ENCODE data around the gene NPIPA1.
"Not testable (repeated sequence)": the region's sequence is repeated elsewhere in the genome, so short reads cannot be mapped to it uniquely, and the experiment has no call there.

Gene NPIPA1

DNA sequence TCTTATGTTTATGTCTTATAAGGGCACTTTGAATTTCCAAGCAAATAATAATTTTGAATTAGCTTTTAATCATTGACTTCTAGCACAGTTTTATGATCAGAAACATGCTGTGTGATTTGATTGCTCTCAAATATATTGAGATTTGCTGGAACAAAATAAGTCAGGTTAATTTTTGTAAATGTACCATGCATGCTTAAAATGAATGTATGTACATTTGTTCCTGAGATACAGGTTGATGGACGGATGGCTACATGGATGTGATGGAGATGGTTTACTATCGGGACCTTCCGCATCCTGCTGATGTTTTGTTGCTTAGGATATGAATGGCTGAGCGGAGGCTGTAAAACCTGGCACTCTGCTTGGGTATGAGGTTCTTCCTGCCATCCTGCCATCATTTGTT, at the start of gene NPIPA1:
Gene NPIPA1 (plus strand): TSS at position 301 of the 400 bp plus-strand sequence. CDS start 0 bp downstream, at position 301.
- H3K36me3 ChIP-seq (ENCODE audit: insufficient read depth, low read length); H3K27me3 ChIP-seq (ENCODE audit: insufficient read depth, low read length); H3K79me2 ChIP-seq (ENCODE audit: control insufficient read depth, insufficient read depth, low read length, unreplicated experiment); H3K27ac ChIP-seq (ENCODE audit: low read depth, low read length); H2AFZ ChIP-seq (ENCODE audit: low read length, unreplicated experiment); H3K4me1 ChIP-seq (ENCODE audit: control insufficient read depth, insufficient read depth, low read length, unreplicated experiment); H3K4me3 ChIP-seq (ENCODE audit: low read depth, low read length): not testable (repeated sequence)

DNA sequence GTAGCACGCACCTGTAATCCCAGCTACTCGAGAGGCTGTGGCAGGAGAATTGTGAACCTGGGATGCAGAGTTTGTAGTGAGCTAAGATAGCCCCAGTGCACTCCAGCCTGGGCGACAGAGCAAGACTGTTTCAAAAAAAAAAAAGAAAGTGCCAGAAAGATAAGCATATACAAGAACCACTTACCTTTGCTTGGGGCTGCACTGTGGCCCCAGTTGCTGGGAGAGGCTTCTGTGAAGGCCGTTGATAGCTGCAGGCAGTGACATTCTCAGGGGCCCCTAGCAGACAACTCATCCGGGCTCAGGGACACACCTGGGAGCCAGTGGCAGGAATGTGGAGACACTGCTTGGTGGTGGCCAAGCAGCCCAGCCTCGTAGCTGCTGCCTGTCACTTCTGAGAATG, 45.1 kb upstream of the NPIPA1 start:
- not testable (repeated sequence) for H3K36me3 ChIP-seq (ENCODE audit: insufficient read depth, low read length); H3K4me3 ChIP-seq (ENCODE audit: low read depth, low read length); H3K27ac ChIP-seq (ENCODE audit: low read depth, low read length); H3K79me2 ChIP-seq (ENCODE audit: control insufficient read depth, insufficient read depth, low read length, unreplicated experiment); H3K27me3 ChIP-seq (ENCODE audit: insufficient read depth, low read length); H2AFZ ChIP-seq (ENCODE audit: low read length, unreplicated experiment); H3K4me1 ChIP-seq (ENCODE audit: control insufficient read depth, insufficient read depth, low read length, unreplicated experiment)

- not testable (repeated sequence) for H3K27me3 ChIP-seq (ENCODE audit: insufficient read depth, low read length); H3K79me2 ChIP-seq (ENCODE audit: control insufficient read depth, insufficient read depth, low read length, unreplicated experiment); H2AFZ ChIP-seq (ENCODE audit: low read length, unreplicated experiment); H3K4me1 ChIP-seq (ENCODE audit: control insufficient read depth, insufficient read depth, low read length, unreplicated experiment); H3K27ac ChIP-seq (ENCODE audit: low read depth, low read length); H3K36me3 ChIP-seq (ENCODE audit: insufficient read depth, low read length); H3K4me3 ChIP-seq (ENCODE audit: low read depth, low read length)
These were observed 41.9 kb upstream of the NPIPA1 start for GRCh38 chr16:14895382-14895781.

DNA sequence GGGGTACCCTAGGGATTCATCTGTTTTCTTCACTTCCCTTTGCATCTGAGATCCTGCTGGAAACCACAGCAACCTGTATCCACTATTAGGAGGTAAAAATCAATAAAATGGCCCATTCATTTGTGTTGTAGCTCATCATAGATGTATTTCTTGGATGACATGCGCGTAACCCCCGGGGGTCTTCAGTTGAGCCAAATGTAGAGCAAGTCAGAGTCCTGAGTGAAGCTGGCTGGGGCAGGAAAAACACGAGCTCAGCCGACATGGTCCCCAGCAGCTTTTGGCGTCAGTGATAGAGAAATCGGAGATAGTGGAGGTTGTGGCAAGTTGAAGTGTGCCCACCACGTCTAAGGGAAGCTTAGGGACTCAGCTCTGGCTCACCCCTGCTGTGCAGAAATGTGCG, 41.2 kb upstream of the NPIPA1 start:
- not testable (repeated sequence) for H3K4me3 ChIP-seq (ENCODE audit: low read depth, low read length); H3K27ac ChIP-seq (ENCODE audit: low read depth, low read length); H3K36me3 ChIP-seq (ENCODE audit: insufficient read depth, low read length); H3K4me1 ChIP-seq (ENCODE audit: control insufficient read depth, insufficient read depth, low read length, unreplicated experiment); H3K79me2 ChIP-seq (ENCODE audit: control insufficient read depth, insufficient read depth, low read length, unreplicated experiment); H2AFZ ChIP-seq (ENCODE audit: low read length, unreplicated experiment); H3K27me3 ChIP-seq (ENCODE audit: insufficient read depth, low read length)

DNA sequence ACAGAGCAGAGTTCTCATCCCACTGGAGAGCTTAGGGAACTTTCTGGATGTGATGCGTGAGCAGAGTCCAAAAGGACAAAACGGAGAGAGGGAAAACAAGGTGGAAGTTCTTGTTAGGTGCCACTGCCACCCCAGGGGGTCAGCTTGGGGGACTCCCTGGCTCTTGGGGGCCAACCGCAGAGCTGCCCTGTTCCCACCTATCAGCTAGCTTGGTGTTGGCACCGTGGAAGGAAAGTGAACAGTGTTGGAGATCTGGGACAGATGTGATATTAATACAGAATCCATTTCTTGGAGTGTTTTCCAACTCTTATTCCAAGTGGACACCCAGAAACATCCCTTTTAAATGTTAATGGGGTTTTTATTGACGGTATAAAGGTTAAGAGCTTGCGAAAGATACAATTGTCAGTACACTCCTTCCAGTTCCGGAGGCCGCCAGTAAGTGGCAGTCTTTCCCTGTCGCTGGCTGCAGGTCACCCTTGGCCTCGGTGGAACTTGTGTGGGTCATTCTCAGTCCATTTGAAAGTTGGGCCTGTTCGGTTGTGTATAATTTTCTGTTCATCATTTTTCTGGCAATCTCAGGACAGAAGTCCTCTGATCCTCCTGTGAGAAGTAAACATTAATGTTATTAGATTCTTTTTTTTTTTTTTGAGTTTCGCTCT, 40.1 kb upstream of the NPIPA1 start:
- H3K79me2 ChIP-seq (ENCODE audit: control insufficient read depth, insufficient read depth, low read length, unreplicated experiment); H2AFZ ChIP-seq (ENCODE audit: low read length, unreplicated experiment); H3K36me3 ChIP-seq (ENCODE audit: insufficient read depth, low read length); H3K27ac ChIP-seq (ENCODE audit: low read depth, low read length); H3K4me3 ChIP-seq (ENCODE audit: low read depth, low read length); H3K27me3 ChIP-seq (ENCODE audit: insufficient read depth, low read length); H3K4me1 ChIP-seq (ENCODE audit: control insufficient read depth, insufficient read depth, low read length, unreplicated experiment): not testable (repeated sequence)

DNA sequence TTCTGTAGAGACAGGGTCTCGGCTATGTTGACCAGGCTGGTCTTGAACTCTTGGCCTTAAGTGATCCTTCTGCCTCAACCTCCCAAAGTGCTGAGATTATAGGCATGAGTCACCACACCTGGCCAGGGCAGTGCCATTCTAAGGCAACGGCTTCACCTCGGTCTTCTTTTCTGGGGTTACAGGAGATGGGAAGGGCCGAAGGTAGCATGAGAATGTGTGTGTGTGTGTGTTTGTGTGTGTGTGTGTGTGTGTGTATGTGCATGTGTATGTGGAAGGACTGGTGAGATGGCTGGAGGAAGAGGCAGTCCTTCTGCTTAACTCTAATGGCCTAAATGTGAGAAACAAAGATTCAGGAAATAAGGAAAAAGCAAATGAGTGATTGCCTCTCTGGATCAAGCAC, 39.1 kb upstream of the NPIPA1 start:
- not testable (repeated sequence) for H2AFZ ChIP-seq (ENCODE audit: low read length, unreplicated experiment); H3K36me3 ChIP-seq (ENCODE audit: insufficient read depth, low read length); H3K4me3 ChIP-seq (ENCODE audit: low read depth, low read length); H3K27me3 ChIP-seq (ENCODE audit: insufficient read depth, low read length); H3K27ac ChIP-seq (ENCODE audit: low read depth, low read length); H3K4me1 ChIP-seq (ENCODE audit: control insufficient read depth, insufficient read depth, low read length, unreplicated experiment); H3K79me2 ChIP-seq (ENCODE audit: control insufficient read depth, insufficient read depth, low read length, unreplicated experiment)

GRCh38 chr16:14903191-14903957, 33.9 kb upstream of the NPIPA1 start:
- not testable (repeated sequence) for H3K4me3 ChIP-seq (ENCODE audit: low read depth, low read length); H3K27me3 ChIP-seq (ENCODE audit: insufficient read depth, low read length); H3K79me2 ChIP-seq (ENCODE audit: control insufficient read depth, insufficient read depth, low read length, unreplicated experiment); H3K4me1 ChIP-seq (ENCODE audit: control insufficient read depth, insufficient read depth, low read length, unreplicated experiment); H3K36me3 ChIP-seq (ENCODE audit: insufficient read depth, low read length); H3K27ac ChIP-seq (ENCODE audit: low read depth, low read length); H2AFZ ChIP-seq (ENCODE audit: low read length, unreplicated experiment)

DNA sequence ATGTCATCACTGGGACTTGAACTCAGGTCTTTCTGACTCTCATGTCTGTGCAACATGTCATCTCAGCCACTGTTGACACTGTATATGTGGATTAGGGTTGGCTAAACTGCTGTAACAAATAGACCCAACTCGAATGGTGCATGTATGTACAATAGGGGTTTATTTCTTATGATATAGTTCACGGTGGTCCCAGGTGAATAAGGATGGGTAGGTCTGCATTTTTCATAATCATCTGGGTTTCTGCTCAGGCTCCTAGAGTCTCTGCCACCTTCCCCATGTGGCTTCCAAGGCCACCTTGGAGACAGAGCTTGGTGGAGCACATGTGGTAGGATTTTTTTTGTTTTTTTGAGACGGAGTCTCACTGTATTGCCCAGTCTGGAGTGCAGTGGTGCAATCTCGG, 27.5 kb upstream of the NPIPA1 start:
- not testable (repeated sequence) for H2AFZ ChIP-seq (ENCODE audit: low read length, unreplicated experiment); H3K27me3 ChIP-seq (ENCODE audit: insufficient read depth, low read length); H3K79me2 ChIP-seq (ENCODE audit: control insufficient read depth, insufficient read depth, low read length, unreplicated experiment); H3K36me3 ChIP-seq (ENCODE audit: insufficient read depth, low read length); H3K4me3 ChIP-seq (ENCODE audit: low read depth, low read length); H3K27ac ChIP-seq (ENCODE audit: low read depth, low read length); H3K4me1 ChIP-seq (ENCODE audit: control insufficient read depth, insufficient read depth, low read length, unreplicated experiment)

DNA sequence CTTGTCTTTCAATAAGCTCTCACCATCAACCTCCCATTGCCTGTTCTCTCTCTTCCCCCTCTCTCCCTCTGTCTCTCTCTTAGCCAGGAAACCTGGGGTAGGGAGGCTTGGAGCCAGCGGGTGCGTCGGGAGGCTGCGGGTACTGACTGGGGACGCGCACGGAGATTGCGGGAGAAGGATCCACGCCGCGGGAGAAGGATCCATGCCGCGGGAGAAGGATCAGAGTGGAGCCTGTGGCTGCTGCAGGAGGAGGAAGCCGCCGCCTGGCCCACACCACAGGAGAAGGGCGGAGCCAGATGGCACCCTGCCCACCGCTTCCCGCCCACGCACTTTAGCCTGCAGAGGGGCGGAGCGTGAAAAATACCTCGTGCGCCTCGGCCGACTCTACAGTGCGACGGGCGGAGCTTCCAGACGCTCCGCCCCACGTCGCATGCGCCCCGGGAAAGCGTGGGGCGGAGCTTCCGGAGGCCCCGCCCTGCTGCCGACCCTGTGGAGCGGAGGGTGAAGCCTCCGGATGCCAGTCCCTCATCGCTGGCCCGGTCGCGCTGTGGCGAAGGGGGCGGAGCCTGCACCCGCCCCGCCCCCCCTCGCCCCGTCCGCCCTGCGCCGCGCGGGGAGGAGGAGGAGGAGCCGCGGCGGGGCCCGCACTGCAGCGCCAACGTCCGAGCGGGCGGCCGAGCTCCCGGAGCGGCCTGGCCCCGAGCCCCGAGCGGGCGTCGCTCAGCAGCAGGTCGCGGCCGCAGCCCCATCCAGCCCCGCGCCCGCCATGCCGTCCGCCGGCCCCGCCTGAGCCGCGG, 26.2 kb upstream of the NPIPA1 start:
- H3K27me3 ChIP-seq (ENCODE audit: insufficient read depth, low read length); H3K4me1 ChIP-seq (ENCODE audit: control insufficient read depth, insufficient read depth, low read length, unreplicated experiment); H3K4me3 ChIP-seq (ENCODE audit: low read depth, low read length); H3K36me3 ChIP-seq (ENCODE audit: insufficient read depth, low read length); H3K79me2 ChIP-seq (ENCODE audit: control insufficient read depth, insufficient read depth, low read length, unreplicated experiment); H3K27ac ChIP-seq (ENCODE audit: low read depth, low read length); H2AFZ ChIP-seq (ENCODE audit: low read length, unreplicated experiment): not testable (repeated sequence)

DNA sequence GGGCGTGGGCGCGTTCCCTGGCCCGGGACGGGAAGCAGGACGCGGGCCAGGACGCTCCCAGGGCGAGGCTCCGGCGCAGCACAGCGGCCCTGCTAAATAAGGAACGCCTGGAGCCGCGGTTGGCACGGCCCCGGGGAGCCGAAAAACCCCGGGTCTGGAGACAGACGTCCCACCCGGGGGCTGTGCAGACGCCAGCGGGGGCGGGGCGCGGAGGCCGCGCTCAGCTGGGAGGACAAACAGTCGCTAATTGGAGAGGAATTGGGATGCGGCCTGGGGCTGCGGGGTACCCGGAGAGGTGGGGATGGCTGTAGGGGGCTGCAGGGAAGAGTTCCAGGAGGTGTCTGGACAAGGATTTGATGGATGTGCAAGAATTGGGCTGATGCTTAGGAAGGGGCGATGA, 25.3 kb upstream of the NPIPA1 start:
- not testable (repeated sequence) for H2AFZ ChIP-seq (ENCODE audit: low read length, unreplicated experiment); H3K27me3 ChIP-seq (ENCODE audit: insufficient read depth, low read length); H3K79me2 ChIP-seq (ENCODE audit: control insufficient read depth, insufficient read depth, low read length, unreplicated experiment); H3K36me3 ChIP-seq (ENCODE audit: insufficient read depth, low read length); H3K4me1 ChIP-seq (ENCODE audit: control insufficient read depth, insufficient read depth, low read length, unreplicated experiment); H3K27ac ChIP-seq (ENCODE audit: low read depth, low read length)
- H3K4me3 ChIP-seq (ENCODE audit: low read depth, low read length) = peak overlapping the region; percentile 59

DNA sequence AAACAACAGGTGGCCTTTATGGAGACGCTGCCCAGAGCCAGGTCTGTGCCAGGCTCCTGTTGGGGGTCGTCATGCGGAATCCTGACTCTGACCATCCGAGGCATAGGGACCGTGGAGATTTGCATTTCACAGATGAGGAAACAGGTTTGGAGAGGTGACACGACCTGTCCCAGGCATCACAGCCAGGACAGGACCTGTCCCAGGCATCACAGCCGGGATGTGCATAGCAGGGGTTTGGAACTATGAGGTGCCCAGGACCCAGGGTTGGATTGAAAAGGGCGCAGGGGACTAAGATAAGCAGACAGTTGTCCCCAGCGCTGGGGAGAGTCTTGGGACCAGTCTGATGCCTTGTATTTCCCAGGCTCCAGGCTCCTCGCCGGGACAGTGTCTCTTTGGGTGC, 24.7 kb upstream of the NPIPA1 start:
- H3K79me2 ChIP-seq (ENCODE audit: control insufficient read depth, insufficient read depth, low read length, unreplicated experiment); H3K4me3 ChIP-seq (ENCODE audit: low read depth, low read length); H3K27me3 ChIP-seq (ENCODE audit: insufficient read depth, low read length); H3K36me3 ChIP-seq (ENCODE audit: insufficient read depth, low read length); H3K27ac ChIP-seq (ENCODE audit: low read depth, low read length); H3K4me1 ChIP-seq (ENCODE audit: control insufficient read depth, insufficient read depth, low read length, unreplicated experiment); H2AFZ ChIP-seq (ENCODE audit: low read length, unreplicated experiment): not testable (repeated sequence)
